ENCODE measurements around the gene UNC119.

UNC119 gene

GRCh38 chr17:28538296-28538895 lies 14.0 kb downstream of the UNC119 start:
- no peak for ATAC-seq
- no peak for TF ChIP-seq ZNF70 (CRISPR knock-in tag; IDR thresholded peaks at IDR 0.05)
- TF ChIP-seq POU6F1 (CRISPR knock-in tag; IDR thresholded peaks at IDR 0.05; ENCODE audit: borderline replicate concordance, low read depth): no peak
- TF ChIP-seq CSRNP3 (CRISPR knock-in tag; IDR thresholded peaks at IDR 0.05): no peak
- no peak for TF ChIP-seq BACH2 (CRISPR knock-in tag; IDR thresholded peaks at IDR 0.05; ENCODE audit: borderline replicate concordance)
- no peak for TF ChIP-seq ZFP30 (CRISPR knock-in tag; IDR thresholded peaks at IDR 0.05)
- TF ChIP-seq GLIS3 (CRISPR knock-in tag; IDR thresholded peaks at IDR 0.05): no peak
- no peak for TF ChIP-seq ARNTL (CRISPR knock-in tag; IDR thresholded peaks at IDR 0.05; ENCODE audit: borderline replicate concordance, low read depth)
- TF ChIP-seq TSHZ2 (CRISPR knock-in tag; IDR thresholded peaks at IDR 0.05): no peak
- no peak for TF ChIP-seq TOX (CRISPR knock-in tag; IDR thresholded peaks at IDR 0.05; ENCODE audit: borderline replicate concordance)
- TF ChIP-seq ZFP3 (CRISPR knock-in tag; IDR thresholded peaks at IDR 0.05): no peak
- no peak for TF ChIP-seq ISL1 (CRISPR knock-in tag; IDR thresholded peaks at IDR 0.05)
- no peak for TF ChIP-seq SNAI2 (CRISPR knock-in tag; IDR thresholded peaks at IDR 0.05)
- no peak for TF ChIP-seq PPARA (CRISPR knock-in tag; IDR thresholded peaks at IDR 0.05; ENCODE audit: borderline replicate concordance)

GRCh38 chr17:28537219-28537610 lies 15.2 kb downstream of the UNC119 start:
- TF ChIP-seq ARNTL (CRISPR knock-in tag; IDR thresholded peaks at IDR 0.05; ENCODE audit: borderline replicate concordance, low read depth) (no peak), ZNF565 (CRISPR knock-in tag; conservative IDR thresholded peaks at IDR 0.05; ENCODE audit: low read depth) (no peak), TSHZ2 (CRISPR knock-in tag; IDR thresholded peaks at IDR 0.05) (no peak), ZNF70 (CRISPR knock-in tag; IDR thresholded peaks at IDR 0.05) (no peak), ZFP30 (CRISPR knock-in tag; IDR thresholded peaks at IDR 0.05) (no peak), CREB5 (CRISPR knock-in tag; IDR thresholded peaks at IDR 0.05; ENCODE audit: low read depth) (no peak), PPARA (CRISPR knock-in tag; IDR thresholded peaks at IDR 0.05; ENCODE audit: borderline replicate concordance) (no peak), ZC3H10 (CRISPR knock-in tag; IDR thresholded peaks at IDR 0.05) (no peak), RARB (CRISPR knock-in tag; IDR thresholded peaks at IDR 0.05) (no peak), CSRNP3 (CRISPR knock-in tag; IDR thresholded peaks at IDR 0.05) (no peak), POU6F1 (CRISPR knock-in tag; IDR thresholded peaks at IDR 0.05; ENCODE audit: borderline replicate concordance, low read depth) (no peak), ISL1 (CRISPR knock-in tag; IDR thresholded peaks at IDR 0.05) (no peak), OSR1 (CRISPR knock-in tag; IDR thresholded peaks at IDR 0.05) (no peak), ESRRG (CRISPR knock-in tag; IDR thresholded peaks at IDR 0.05) (no peak), BACH2 (CRISPR knock-in tag; IDR thresholded peaks at IDR 0.05; ENCODE audit: borderline replicate concordance) (no peak), SNAI2 (CRISPR knock-in tag; IDR thresholded peaks at IDR 0.05) (no peak), GLIS3 (CRISPR knock-in tag; IDR thresholded peaks at IDR 0.05) (no peak)
- ATAC-seq: no peak

Measured in SK-N-SH treated with all-trans-retinoic acid at 6 μM for 48 hours (cell line).